ENCODE data around the gene TMEM244.
"Not testable (repeated sequence)": the region's sequence is repeated elsewhere in the genome, so short reads cannot be mapped to it uniquely, and the experiment has no call there.

TMEM244 gene

GRCh38 chr6:129860908-129861665 lies at the start of gene TMEM244:
TSS of gene TMEM244 (minus strand) at chr6:129861315. CDS start at chr6:129861188, 127 bp downstream.
- no peak for DNase-seq

GRCh38 chr6:129908858-129909257 lies 47.7 kb upstream of the TMEM244 start:
- DNase-seq: no peak

DNA sequence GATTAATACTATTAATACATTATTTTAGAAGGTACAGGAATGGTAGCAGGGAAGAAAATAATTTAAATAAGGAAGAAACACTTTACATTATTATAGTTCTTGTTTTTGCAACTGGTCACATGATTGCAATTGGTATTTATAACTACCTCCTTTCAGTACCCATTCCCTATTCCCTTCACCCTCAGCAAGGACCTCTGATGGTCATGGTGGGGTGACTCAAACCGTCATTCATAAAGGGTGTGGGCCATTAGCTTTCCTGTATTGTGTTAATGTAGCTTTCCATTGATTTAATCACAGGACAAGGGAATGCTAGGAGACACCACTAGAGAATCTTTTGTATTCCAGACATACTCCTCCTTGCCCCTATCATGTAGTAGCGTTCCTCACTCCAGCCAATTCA lies 47.2 kb upstream of the TMEM244 start:
- no peak for DNase-seq

DNA sequence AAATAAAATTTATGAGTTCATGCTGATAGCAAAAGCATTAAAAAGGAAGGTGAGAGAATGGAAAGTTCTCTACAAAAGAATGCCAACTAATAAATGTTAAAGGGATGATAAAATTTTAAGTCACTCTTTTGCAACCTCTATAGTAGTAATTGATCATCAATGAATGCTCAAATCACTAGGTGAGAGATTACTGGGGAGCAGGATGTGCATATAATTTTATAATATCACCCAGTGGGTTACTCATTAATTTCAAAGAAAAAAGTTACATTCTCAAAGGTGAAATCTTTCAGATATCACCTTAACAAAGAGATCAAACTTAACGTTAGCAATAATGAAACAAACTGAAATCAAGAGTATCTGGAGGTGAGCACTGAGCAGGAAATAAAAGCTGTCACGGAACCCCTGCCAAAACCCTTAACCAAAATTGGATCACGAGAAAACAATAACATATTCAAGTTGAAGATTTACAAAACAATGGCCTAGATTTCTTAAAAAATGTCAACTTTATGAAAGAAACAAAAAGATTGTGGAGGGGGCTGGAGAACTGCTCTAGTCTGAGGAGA lies 45.5 kb upstream of the TMEM244 start:
- DNase-seq: no peak

GRCh38 chr6:129903082-129903481 lies 42.0 kb upstream of the TMEM244 start:
- no peak for DNase-seq

DNA sequence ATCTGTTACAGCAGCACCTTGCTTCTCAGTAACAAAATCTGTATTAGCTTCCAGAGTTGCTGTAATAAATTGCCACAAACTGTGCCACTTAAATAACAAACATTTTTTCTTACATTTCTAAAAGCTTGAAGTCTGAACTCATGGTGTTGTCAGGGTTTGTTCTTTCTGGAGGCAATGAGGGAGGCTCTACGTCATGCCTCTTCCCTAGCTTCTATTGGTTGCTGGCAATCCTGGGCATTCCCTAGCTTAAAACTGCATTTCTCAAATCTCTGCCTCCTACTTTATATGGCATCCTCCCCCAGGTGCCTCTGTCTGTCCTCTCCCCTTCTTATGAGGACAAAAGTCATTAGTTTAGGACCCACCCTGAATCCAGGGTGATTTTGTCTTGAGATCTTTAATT lies 41.6 kb upstream of the TMEM244 start:
- DNase-seq: no peak

DNA sequence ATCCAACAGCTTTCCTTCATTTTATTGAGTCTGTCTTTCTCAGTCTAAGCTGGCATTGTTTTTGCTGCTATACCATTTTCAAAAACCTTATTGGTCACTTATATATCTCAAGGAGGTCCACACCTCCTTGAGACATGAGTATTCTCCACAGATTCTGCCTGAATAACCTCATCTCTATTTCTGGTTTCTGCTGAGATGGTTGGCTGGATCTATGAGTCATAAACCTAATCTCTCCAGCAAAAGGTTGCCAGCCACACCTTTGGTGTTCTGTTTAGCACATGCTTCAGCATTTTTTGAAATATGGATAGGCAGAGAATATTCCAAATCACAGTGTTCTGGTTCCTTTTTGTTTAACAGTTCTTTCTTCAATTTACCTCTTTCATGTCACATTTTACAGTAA lies 40.8 kb upstream of the TMEM244 start:
- DNase-seq: no peak

DNA sequence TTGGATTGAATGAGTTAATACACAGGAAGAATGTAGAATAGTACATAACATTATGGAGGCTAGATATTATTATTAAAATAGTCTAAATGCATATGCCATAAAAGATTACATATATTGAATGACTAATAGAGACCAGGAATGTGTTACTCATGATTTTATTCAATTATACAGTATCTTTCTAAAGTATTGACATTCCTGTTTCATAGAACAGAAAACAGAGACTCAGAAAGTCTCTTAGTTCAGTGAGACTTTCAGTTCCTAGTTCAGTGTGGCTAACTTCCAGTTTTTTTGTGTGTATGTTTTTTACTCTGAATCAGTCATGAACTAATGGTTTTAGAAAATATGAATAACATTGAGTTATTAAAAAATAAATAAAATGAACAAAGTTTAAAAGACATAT lies 34.6 kb upstream of the TMEM244 start:
- DNase-seq: no peak

- DNase-seq: no peak
These were observed 33.8 kb upstream of the TMEM244 start for GRCh38 chr6:129894921-129895320.

DNA sequence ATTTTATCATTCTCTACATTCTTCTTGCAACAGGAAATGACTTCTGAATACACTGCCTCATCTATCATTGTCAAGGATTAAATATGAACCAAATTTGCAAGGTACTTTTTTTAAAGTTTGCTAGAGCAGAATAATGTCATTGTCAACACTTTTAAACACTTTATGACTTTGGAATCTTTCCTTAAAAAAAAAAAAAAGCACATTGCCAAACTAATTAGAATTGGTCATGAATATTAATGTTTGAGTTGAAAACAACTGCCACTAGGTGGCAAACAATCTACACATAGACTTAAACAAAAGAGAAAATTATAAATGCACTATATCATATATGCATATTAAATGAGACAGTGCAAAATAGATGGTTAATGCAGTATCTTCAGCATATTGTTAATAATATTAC lies 32.5 kb upstream of the TMEM244 start:
- peak; percentile 69 for DNase-seq

- peak; percentile 32 for DNase-seq
These were observed 29.6 kb upstream of the TMEM244 start for GRCh38 chr6:129890701-129891100.

- no peak for DNase-seq
These were observed 29.0 kb upstream of the TMEM244 start for GRCh38 chr6:129890164-129890563.

- peak; percentile 23 for DNase-seq
These were observed 28.5 kb upstream of the TMEM244 start for GRCh38 chr6:129889580-129889979.

DNA sequence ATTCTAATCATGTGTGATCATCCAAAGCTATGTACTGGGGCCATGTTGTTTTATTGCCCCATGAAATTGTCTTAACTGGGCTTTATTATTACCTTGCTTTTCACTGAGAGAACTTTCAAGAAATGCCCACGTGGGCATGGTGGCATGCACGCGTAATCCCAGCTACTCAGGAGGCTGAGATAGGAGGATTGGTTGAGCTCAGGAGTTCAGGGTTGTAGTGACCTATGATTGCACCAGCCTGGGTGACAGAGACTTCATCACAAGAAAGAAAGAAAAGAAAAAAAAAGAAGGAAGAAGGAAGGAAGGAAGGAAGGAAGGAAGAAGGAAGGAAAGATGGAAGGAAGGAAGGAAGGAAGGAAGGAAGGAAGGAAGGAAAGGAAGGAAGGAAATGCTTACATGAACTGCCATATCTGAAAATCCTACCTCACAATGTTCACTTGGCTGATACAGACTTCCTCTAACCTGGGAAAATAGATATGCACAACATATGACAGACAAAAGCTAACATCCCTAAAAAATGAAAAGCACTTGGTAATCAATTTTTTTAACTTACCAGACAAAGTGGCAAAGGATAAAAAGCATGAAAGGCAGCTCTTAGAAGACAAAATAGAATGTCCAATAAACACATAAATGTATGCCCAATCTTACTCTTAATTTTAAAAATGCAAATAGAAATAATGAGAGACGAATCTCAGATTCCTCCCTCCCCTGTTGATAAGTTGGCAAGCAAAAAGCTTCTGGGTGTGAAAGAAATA lies 25.5 kb upstream of the TMEM244 start:
- no peak for DNase-seq

DNA sequence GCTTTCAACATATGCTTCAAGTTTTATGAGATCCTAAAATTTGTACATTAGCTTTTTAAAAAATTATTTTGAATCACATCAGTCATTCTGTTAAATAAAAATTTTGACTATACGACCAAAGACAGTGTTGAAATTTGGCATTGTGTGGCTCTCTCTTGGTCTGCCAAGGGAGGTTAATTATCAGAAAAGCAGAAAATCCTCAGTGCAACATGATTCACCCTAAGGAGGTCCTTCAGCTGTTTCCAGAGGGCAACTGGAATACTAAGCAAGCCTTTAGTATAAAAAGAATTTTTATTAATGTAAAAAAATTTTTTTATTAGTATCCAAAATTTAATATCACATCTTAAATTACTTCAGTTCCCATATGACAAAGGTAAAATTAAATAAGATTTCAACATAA lies 23.1 kb upstream of the TMEM244 start:
- no peak for DNase-seq

GRCh38 chr6:129882510-129883023 lies 21.5 kb upstream of the TMEM244 start:
- no peak for DNase-seq

- not testable (repeated sequence) for DNase-seq
These were observed 16.8 kb upstream of the TMEM244 start for GRCh38 chr6:129877894-129878293.

GRCh38 chr6:129875610-129876520 lies 14.8 kb upstream of the TMEM244 start:
- DNase-seq: no peak

DNA sequence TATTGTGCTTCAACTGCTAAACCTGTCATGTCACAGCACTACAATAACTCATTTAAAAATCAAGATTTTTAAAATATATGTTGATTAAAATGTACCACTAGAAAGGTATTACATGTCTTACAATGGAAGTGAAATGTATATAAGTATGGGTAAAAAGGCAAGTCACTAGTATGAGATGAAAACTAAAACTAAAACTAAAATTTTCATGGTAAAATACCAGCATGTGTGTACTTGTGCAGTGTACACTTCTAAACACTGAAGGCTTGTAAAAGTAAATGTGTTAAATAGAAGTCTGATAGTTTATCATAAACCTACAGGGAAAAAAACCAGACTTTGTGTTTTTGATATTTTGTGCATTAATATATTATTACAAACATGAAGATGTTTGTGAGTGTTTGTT lies 13.7 kb upstream of the TMEM244 start:
- no peak for DNase-seq

- DNase-seq: no peak
These were observed 11.5 kb upstream of the TMEM244 start for GRCh38 chr6:129872586-129872985.

GRCh38 chr6:129871221-129871620 lies 10.1 kb upstream of the TMEM244 start:
- no peak for DNase-seq

DNA sequence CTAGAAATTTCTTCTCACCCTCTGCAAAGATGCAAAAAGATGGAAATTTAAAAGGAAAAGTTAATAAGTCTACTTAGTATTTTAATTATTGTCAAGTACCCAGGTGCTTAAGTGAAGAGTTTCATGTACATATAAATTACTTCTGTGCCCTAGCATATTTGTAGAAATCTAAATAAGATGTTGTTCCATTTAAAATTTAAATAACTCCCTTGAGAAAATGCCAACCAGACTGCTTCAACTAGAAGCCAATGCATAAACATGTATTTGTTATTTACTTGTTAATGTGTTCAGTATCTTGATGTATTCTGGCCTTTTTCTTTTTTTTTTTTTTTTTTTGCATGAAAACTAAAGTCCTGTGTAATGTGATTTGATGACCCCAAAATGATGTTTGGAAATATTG lies 6.3 kb upstream of the TMEM244 start:
- DNase-seq: no peak

DNA sequence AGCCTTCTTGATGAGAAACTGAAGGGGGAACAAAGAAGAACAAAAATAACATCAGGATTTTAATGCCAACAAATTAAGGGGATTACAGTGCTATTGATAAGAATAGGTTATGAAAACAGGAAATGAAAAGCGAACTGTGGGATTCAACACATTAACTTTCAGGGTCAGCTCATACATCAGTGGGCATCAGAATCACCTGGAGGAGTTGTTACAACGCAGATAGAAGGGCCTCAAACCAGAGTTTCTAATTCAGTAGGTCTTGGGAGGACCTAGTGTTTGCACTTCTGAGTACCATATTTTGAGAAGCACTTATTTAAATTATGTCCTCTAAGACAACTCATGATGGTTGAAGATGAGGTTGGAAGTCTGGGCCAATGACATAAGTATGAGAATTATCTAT lies 5.6 kb upstream of the TMEM244 start:
- DNase-seq: no peak

All from hematopoietic multipotent progenitor cell treated with erythropoietin and hydrocortisone succinate and interleukin-3 and kit ligand, for 8 days (in vitro differentiated cells).